ENCODE results near the gene PCDHA1.

Gene PCDHA1

DNA sequence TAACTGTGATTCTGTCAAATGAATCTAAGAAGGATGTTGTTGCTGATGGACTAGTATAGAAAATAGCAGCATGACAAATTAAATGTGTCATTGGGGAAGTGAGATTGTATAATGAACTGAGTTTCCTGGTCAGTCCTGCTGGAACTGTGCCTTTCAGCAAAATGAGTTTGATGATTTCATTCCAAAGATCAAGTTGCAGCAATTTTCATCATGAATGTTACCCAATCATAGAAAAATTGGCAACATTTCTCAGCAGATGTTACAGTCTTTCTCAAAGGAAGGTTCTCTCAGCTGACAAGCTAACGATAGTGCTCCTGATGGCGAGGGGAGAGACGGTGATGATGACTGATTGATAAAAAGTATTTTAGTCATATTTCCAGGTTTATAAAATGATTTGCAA lies 191.1 kb downstream of the PCDHA1 start:
- no peak overlapping the region for H3K27ac ChIP-seq (ENCODE audit: low read length)
- no peaks in the 10 kb centered on the region for H3K79me2 ChIP-seq (ENCODE audit: low read length)

DNA sequence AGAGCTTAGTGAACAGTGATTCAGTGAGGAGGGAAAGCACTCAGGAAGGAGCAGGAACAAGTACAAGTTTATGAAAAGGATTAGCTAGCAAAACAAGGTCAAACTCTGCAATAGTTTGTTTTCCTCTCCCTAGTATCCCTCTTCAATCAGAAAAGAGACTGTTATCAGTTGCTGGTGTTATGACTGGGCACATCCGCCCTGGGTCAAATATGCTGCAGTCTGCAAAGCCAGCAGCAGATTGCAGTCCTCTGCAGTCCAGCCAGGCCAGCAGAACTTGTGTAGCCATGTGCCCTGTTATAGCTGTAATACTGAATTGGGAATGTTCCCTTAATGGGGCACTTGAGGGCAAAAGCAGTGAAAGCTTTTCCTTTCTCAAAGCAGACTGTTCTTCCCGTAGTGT lies 192.3 kb downstream of the PCDHA1 start:
- TF ChIP-seq, protein P1, sequence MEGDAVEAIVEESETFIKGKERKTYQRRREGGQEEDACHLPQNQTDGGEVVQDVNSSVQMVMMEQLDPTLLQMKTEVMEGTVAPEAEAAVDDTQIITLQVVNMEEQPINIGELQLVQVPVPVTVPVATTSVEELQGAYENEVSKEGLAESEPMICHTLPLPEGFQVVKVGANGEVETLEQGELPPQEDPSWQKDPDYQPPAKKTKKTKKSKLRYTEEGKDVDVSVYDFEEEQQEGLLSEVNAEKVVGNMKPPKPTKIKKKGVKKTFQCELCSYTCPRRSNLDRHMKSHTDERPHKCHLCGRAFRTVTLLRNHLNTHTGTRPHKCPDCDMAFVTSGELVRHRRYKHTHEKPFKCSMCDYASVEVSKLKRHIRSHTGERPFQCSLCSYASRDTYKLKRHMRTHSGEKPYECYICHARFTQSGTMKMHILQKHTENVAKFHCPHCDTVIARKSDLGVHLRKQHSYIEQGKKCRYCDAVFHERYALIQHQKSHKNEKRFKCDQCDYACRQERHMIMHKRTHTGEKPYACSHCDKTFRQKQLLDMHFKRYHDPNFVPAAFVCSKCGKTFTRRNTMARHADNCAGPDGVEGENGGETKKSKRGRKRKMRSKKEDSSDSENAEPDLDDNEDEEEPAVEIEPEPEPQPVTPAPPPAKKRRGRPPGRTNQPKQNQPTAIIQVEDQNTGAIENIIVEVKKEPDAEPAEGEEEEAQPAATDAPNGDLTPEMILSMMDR (IDR thresholded peaks at IDR 0.05; ENCODE audit: low read depth, low read length): no peak
- no peak for TF ChIP-seq EZH2phosphoT487 (IDR thresholded peaks at IDR 0.05; ENCODE audit: low read depth)
- Histone ChIP-seq H3K27me3 (ENCODE audit: low read depth, low read length) (no peaks in the 10 kb centered on the region), H2AFZ (ENCODE audit: low read depth, low read length) (no peak overlapping the region), H3K79me2 (ENCODE audit: low read length) (no peaks in the 10 kb centered on the region), H3K36me3 (replicated peaks; ENCODE audit: low read depth, low read length) (no peaks in the 10 kb centered on the region), H3K9me3 (ENCODE audit: insufficient read depth, low read length) (no peaks in the 10 kb centered on the region), H3K27ac (ENCODE audit: low read length) (no peak overlapping the region), H3K4me2 (ENCODE audit: low read length) (no peak overlapping the region), H3K9ac (ENCODE audit: low read length) (no peak overlapping the region), H3K4me1 (ENCODE audit: low read length) (no peaks in the 10 kb centered on the region), H4K20me1 (ENCODE audit: insufficient read depth, low read length) (no peaks in the 10 kb centered on the region), H3K4me3 (ENCODE audit: low read length) (no peak overlapping the region)

More for the DNA sequence above, 191.1 kb downstream of the PCDHA1 start:
- Histone ChIP-seq H3K9me3 (ENCODE audit: insufficient read depth, low read length) (no peaks in the 10 kb centered on the region), H3K4me3 (ENCODE audit: low read length) (no peak overlapping the region), H3K9ac (ENCODE audit: low read length) (no peak overlapping the region), H2AFZ (ENCODE audit: low read depth, low read length) (no peak overlapping the region), H4K20me1 (ENCODE audit: insufficient read depth, low read length) (no peaks in the 10 kb centered on the region), H3K4me2 (ENCODE audit: low read length) (no peak overlapping the region), H3K4me1 (ENCODE audit: low read length) (no peaks in the 10 kb centered on the region), H3K36me3 (replicated peaks; ENCODE audit: low read depth, low read length) (no peaks in the 10 kb centered on the region), H3K27me3 (ENCODE audit: low read depth, low read length) (no peaks in the 10 kb centered on the region)
- no peak for TF ChIP-seq EZH2phosphoT487 (IDR thresholded peaks at IDR 0.05; ENCODE audit: low read depth)
- TF ChIP-seq, protein P1 (IDR thresholded peaks at IDR 0.05; ENCODE audit: low read depth, low read length): no peak

DNA sequence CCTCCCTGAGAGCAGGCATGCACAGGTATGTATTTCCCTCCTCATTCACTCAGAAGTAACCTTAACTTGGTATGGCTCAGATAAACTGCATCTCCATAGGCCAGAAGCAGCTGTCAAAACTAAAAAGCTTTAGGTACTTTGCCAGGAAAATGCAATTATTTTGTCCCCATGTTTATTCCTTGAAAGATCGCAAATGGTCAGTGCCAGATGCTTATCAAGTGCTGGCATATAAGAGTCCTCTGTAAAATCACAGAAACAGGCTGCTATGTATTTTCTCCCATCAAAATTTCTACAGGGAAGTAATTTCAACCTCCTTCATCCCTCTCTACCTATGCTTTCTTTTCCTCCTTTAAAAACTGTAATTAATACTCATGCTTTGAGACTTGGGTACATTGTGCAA lies 193.0 kb downstream of the PCDHA1 start:
- no peaks in the 10 kb centered on the region for H3K27me3 ChIP-seq (ENCODE audit: low read depth, low read length)
- TF ChIP-seq, protein P1 (IDR thresholded peaks at IDR 0.05; ENCODE audit: low read depth, low read length): no peak
- TF ChIP-seq EZH2phosphoT487 (IDR thresholded peaks at IDR 0.05; ENCODE audit: low read depth): no peak

DNA sequence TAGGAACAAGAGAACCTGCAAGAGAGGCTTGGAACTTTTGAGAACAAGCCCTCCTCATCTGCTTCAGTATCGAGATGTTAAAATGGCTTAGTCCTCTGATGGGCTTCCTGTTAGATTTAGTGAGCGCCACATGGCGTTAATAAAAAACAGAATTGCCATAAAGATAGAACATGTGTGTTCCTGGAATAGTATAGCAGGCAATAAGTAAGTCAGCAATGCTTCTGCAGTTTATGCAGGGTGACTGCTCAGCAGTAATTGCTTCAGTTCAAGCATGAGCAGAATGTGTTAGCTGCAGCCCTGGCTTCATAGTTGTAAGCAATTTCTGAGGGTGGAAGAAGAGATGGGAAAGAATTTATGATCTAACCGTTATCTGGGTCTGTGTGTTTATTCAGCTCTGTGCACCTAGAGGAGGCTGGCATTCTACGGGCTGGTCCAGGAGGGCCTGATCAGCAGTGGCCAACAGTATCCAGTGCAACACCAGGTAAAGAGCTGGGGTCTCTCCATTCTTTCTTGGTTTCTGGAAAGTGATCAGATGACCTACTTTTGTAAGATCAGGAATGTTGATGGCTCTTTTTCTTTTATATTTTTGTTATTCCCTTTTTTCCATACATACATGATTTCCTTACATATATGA lies 196.3 kb downstream of the PCDHA1 start:
- no peaks in the 10 kb centered on the region for H3K4me1 ChIP-seq (ENCODE audit: low read length)
- H3K27me3 ChIP-seq (ENCODE audit: low read depth, low read length): no peaks in the 10 kb centered on the region
- H4K20me1 ChIP-seq (ENCODE audit: insufficient read depth, low read length): no peaks in the 10 kb centered on the region
- H2AFZ ChIP-seq (ENCODE audit: low read depth, low read length): no peak overlapping the region
- no peak overlapping the region for H3K4me2 ChIP-seq (ENCODE audit: low read length)
- H3K9ac ChIP-seq (ENCODE audit: low read length): no peak overlapping the region
- TF ChIP-seq EZH2phosphoT487 (IDR thresholded peaks at IDR 0.05; ENCODE audit: low read depth): no peak
- TF ChIP-seq, protein P1 (IDR thresholded peaks at IDR 0.05; ENCODE audit: low read depth, low read length): no peak
- no peaks in the 10 kb centered on the region for H3K79me2 ChIP-seq (ENCODE audit: low read length)
- H3K9me3 ChIP-seq (ENCODE audit: insufficient read depth, low read length): no peaks in the 10 kb centered on the region
- no peak overlapping the region for H3K4me3 ChIP-seq (ENCODE audit: low read length)
- no peak overlapping the region for H3K27ac ChIP-seq (ENCODE audit: low read length)
- no peaks in the 10 kb centered on the region for H3K36me3 ChIP-seq (replicated peaks; ENCODE audit: low read depth, low read length)

More for the DNA sequence above, 193.0 kb downstream of the PCDHA1 start:
- Histone ChIP-seq H3K9me3 (ENCODE audit: insufficient read depth, low read length) (no peaks in the 10 kb centered on the region), H2AFZ (ENCODE audit: low read depth, low read length) (no peak overlapping the region), H4K20me1 (ENCODE audit: insufficient read depth, low read length) (no peaks in the 10 kb centered on the region), H3K4me2 (ENCODE audit: low read length) (no peak overlapping the region), H3K9ac (ENCODE audit: low read length) (no peak overlapping the region), H3K36me3 (replicated peaks; ENCODE audit: low read depth, low read length) (no peaks in the 10 kb centered on the region), H3K4me1 (ENCODE audit: low read length) (no peaks in the 10 kb centered on the region), H3K79me2 (ENCODE audit: low read length) (no peaks in the 10 kb centered on the region), H3K27ac (ENCODE audit: low read length) (no peak overlapping the region), H3K4me3 (ENCODE audit: low read length) (no peak overlapping the region)

Data from OCI-LY3 (cell line).